GM12801 (cell line): Measurements from ENCODE around the gene SIRPB1.

Source experiments
- TF ChIP-seq, protein P1 (sequence below): IDR thresholded peaks from one replicate; pipeline ENCODE4 v1.5.1; 2011; ENCODE audit warnings: control low read depth; ENCODE audit not compliant: insufficient read length; ENCODE audit errors: extremely low read depth

Gene SIRPB1

GRCh38 chr20:1627200-1627550 is 7.4 kb upstream of the SIRPB1 start:
- TF ChIP-seq, protein P1, sequence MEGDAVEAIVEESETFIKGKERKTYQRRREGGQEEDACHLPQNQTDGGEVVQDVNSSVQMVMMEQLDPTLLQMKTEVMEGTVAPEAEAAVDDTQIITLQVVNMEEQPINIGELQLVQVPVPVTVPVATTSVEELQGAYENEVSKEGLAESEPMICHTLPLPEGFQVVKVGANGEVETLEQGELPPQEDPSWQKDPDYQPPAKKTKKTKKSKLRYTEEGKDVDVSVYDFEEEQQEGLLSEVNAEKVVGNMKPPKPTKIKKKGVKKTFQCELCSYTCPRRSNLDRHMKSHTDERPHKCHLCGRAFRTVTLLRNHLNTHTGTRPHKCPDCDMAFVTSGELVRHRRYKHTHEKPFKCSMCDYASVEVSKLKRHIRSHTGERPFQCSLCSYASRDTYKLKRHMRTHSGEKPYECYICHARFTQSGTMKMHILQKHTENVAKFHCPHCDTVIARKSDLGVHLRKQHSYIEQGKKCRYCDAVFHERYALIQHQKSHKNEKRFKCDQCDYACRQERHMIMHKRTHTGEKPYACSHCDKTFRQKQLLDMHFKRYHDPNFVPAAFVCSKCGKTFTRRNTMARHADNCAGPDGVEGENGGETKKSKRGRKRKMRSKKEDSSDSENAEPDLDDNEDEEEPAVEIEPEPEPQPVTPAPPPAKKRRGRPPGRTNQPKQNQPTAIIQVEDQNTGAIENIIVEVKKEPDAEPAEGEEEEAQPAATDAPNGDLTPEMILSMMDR = no peak

- TF ChIP-seq, protein P1 = no peak
Measured at GRCh38 chr20:1626528-1627199, 6.9 kb upstream of the SIRPB1 start.

DNA sequence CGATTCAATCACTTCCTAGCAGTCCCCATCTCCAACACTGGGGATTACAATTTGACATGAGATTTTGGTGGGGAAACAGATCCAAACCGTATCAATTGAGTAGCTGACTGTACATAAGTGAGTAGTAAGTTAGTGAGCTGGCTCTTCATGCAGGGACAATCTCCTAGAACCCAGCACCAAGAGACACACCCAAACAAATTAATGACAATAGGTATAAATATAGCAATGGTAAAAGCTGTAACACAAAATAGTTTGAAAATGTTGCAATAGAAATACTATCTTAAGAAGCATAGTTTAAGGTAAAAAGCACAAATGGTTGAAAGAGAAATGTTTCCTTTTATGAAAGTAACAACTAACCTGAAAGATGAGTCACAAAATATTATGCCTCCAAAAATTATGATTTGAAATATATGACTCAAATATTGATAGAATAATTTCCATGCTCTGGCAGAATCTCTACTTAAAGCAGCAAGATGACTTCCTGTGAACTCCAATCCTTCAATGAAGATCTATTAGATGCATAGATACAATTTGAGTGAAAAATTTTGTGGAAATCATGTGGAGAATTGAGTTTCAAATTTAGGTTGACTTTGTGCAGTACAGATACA is 5.4 kb upstream of the SIRPB1 start:
- TF ChIP-seq, protein P1 = no peak

DNA sequence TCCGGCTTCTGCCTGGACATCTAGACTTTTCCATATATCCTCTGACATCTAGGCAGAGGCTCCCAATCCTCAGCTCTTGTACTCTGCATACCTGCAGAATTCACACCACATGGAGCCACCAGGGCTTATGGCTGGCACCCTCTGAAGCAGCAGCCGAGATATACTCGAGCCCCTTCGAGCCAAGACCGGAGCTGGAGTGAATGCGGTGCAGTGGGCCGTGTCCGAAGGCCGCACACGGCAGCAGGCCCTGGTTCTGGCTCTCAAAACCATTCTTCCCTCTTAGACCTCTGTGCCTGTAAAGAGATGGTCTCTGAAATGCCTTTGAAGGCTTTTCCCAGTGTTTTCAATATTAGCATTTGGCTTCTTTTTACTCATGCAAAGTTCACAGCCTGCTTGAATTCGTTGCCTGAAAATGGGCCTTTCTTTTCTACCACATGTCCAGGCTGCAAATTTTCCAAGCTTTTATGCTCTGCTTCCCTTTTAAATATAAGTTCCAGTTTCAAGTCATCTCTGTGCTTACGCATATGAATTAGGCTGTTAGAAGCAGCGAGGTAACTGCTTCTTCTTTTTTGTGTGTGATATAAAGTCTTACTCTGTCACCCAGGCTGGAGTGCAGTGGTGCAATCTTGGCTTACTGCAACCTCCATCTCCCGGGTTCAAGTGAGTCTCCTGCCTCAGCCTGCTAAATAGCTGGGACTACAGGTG is 3.8 kb upstream of the SIRPB1 start:
- TF ChIP-seq, protein P1 = no peak

- TF ChIP-seq, protein P1 = no peak
Measured at GRCh38 chr20:1622450-1622849, 2.6 kb upstream of the SIRPB1 start.

- TF ChIP-seq, protein P1 = no peak
Measured at GRCh38 chr20:1621316-1621715, 1.5 kb upstream of the SIRPB1 start.

DNA sequence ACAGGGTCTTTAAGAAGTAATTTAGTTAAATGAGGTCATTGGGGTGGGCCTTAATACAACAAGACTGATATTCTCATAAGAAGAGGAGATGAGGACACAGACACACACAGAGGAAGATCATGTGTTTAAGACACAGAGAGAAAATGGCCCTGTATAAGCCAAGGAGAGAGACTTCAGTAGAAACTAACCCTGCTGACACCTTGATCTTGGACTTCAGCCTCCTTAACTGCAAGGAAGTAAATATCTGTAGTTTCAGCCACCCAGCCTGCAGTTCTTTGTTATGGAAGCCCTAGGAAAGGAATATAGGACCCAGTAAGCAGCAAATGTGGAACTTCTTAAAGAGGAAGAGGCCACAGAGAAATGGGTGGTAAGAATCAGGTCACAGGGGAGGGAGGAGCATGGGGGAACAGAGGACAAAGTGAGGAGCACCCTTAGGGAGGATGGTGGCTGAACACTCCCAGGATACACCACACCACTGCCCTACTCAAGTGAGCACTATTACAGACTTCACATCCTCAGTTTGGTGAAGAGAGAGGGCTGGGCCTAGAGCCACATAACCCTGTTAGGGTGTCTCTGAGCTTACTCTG is 762 bp downstream of the SIRPB1 start:
- TF ChIP-seq, protein P1 = no peak
